H1 (cell line): ENCODE results near the gene FAM76B. TPM values are rescaled to one million over a fixed set of nuclear protein-coding genes. Genes with fewer than 3 reads are reported as not detected.

Experiments used
- NRF1 ChIP-seq: IDR thresholded peaks from 2 replicates; pipeline ENCODE4 v1.6.1; 2011; ENCODE audit warnings: mild to moderate bottlenecking, low read depth, low read length, improper control_type of control experiment
- polyA plus RNA-seq, 7 experiments: library from polyadenylated mRNA; depleted of rRNA in 3 of 7; stranded (reverse) in 5 of 7; unstranded in 2 of 7; fragments of >200 nt in 5 of 7; fragments of 200-250 nt in 2 of 7; gene quantifications; 1 replicate in 5 of 7; 2 replicates in 1 of 7; 4 replicates in 1 of 7; pipeline versions ENCODE4 v1.2.1 to v1.2.3, GENCODE V29; 2011 to 2013; ENCODE audit warnings: missing spikeins in 2 of 7, mixed read lengths in 2 of 7
- total RNA-seq: library from RNA; stranded (reverse); fragmentation: NEBNext Ultra II Directional; extraction: Animal tissue kit (Norgen Biotek cat#: 25700); gene quantifications from 2 replicates; pipeline ENCODE4 v1.2.1, GENCODE V29; 2021

FAM76B gene
- total and polyA plus RNA-seq, 2 of the 8 experiments (the other 6 are each of a cell fraction or from before 2014, with no cell fraction given): 11.0 to 22.3 TPM

DNA sequence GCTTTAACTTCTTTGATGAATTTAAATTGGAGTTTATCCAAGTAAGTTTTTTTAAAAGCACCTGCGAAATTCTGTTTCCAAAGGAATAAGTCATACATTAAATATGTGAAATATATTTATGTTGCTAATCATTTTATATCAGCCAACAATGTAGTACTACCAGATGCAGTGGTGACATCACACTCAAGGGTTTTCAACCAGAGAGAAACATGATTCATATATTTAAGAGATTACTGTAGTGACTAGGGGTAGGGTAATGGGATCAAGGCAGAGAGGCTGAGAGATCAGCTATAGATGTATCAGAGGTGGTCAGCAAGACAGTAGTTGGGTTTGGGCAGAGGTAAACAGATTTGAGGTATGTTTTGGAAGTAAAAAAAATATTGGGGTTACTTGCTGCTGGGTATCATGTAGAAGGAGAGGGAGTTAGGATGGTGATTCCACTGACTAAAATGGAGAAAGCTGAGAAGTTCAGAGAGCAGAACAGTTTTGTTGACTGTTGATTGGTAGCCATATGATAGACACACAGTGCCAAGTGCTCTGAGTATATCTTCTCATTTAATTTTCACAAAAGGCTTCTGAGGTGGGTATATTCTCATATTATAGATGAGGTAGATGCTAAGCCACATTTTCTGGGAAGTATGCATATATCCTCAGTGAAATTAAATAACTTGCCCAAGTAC is 40.1 kb upstream of the FAM76B start (continued):
- no peak for TF ChIP-seq NRF1
